HEK293 (cell line): ENCODE data around the gene JAGN1.
A peak's percentile ranks its signal among the peaks of the same experiment; 100 is the strongest.

Experiments
- MYNN ChIP-seq: fragments of 450-650 bp; formaldehyde crosslinking; IDR thresholded peaks from 2 replicates; pipeline ENCODE4 v1.5.1; 2016; ENCODE audit warnings: missing biosample characterization, missing genetic modification characterization, borderline replicate concordance
- ZBTB17 ChIP-seq: fragments of 450-650 bp; formaldehyde crosslinking; IDR thresholded peaks from 2 replicates; pipeline ENCODE4 v1.5.1; 2016; ENCODE audit warnings: missing biosample characterization, missing genetic modification characterization
- ZBTB21 ChIP-seq: fragments of 450-650 bp; formaldehyde crosslinking; IDR thresholded peaks from 2 replicates; pipeline ENCODE4 v1.5.1; 2017; ENCODE audit warnings: missing biosample characterization, missing genetic modification characterization
- ZBTB8A ChIP-seq: fragments of 450-650 bp; formaldehyde crosslinking; IDR thresholded peaks from 2 replicates; pipeline ENCODE4 v1.5.1; 2016; ENCODE audit warnings: missing biosample characterization, missing genetic modification characterization
- ZEB2 ChIP-seq: fragments of 450-650 bp; formaldehyde crosslinking; IDR thresholded peaks from 2 replicates; pipeline ENCODE4 v1.5.1; 2016; ENCODE audit warnings: missing biosample characterization, missing genetic modification characterization
- ZNF777 ChIP-seq: fragments of 450-650 bp; formaldehyde crosslinking; IDR thresholded peaks from 2 replicates; pipeline ENCODE4 v1.5.1; 2017; ENCODE audit warnings: missing biosample characterization, missing genetic modification characterization, borderline replicate concordance
- TF ChIP-seq, protein P1 (sequence below): fragments of 450-650 bp; formaldehyde crosslinking; IDR thresholded peaks from 2 replicates; pipeline ENCODE4 v1.5.1; 2016; ENCODE audit warnings: missing biosample characterization, missing genetic modification characterization

GRCh38 chr3:9843715-9844438, 46.5 kb upstream of the JAGN1 start, which contains the start of gene RPUSD3:
- TF ChIP-seq ZBTB17 (tag by site-specific recombination) (peak; percentile 26), MYNN (tag by site-specific recombination) (no peak; the same call in 1 of the 2 replicates), ZEB2 (tag by site-specific recombination) (peak; percentile 48), ZBTB21 (tag by site-specific recombination) (no peak), ZBTB8A (tag by site-specific recombination) (peak; percentile 74), ZNF777 (tag by site-specific recombination) (0 out of 2 replicates have a peak, but pooled peaks have one; percentile 59)
- TF ChIP-seq, protein P1, sequence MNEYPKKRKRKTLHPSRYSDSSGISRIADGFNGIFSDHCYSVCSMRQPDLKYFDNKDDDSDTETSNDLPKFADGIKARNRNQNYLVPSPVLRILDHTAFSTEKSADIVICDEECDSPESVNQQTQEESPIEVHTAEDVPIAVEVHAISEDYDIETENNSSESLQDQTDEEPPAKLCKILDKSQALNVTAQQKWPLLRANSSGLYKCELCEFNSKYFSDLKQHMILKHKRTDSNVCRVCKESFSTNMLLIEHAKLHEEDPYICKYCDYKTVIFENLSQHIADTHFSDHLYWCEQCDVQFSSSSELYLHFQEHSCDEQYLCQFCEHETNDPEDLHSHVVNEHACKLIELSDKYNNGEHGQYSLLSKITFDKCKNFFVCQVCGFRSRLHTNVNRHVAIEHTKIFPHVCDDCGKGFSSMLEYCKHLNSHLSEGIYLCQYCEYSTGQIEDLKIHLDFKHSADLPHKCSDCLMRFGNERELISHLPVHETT (tag by site-specific recombination), result no peak
